Measurements from ENCODE around the gene GFRAL.

- TF ChIP-seq POLR2AphosphoS5 (IDR thresholded peaks at IDR 0.05; ENCODE audit: borderline replicate concordance, low read depth, low read length) (no peak), EZH2 (IDR thresholded peaks at IDR 0.05) (no peak), FOXP2 (optimal IDR thresholded peaks at IDR 0.05; ENCODE audit: control extremely low read depth, extremely low read length, insufficient read depth) (peak; percentile 71)
These were observed 110.9 kb downstream of the GFRAL start for GRCh38 chr6:55438203-55438602.

Measured in SK-N-MC (cell line).